HG02571 (cell line): ENCODE measurements around the gene WWOX.

ENCODE experiments used
- ATAC-seq: cut with Tn5 transposase; IDR thresholded peaks from one replicate; pipeline ENCODE4 v1.9.1; 2021; ENCODE audit warnings: mild to moderate bottlenecking, moderate library complexity; ENCODE audit not compliant: unreplicated experiment

The WWOX gene

GRCh38 chr16:79131321-79132075, 1032.0 kb downstream of the WWOX start:
- ATAC-seq: no peak

GRCh38 chr16:79132701-79133100, 1033.2 kb downstream of the WWOX start:
- ATAC-seq: no peak

GRCh38 chr16:79134300-79134699, 1034.8 kb downstream of the WWOX start:
- no peak for ATAC-seq

GRCh38 chr16:79136955-79137354, 1037.5 kb downstream of the WWOX start:
- ATAC-seq: no peak

DNA sequence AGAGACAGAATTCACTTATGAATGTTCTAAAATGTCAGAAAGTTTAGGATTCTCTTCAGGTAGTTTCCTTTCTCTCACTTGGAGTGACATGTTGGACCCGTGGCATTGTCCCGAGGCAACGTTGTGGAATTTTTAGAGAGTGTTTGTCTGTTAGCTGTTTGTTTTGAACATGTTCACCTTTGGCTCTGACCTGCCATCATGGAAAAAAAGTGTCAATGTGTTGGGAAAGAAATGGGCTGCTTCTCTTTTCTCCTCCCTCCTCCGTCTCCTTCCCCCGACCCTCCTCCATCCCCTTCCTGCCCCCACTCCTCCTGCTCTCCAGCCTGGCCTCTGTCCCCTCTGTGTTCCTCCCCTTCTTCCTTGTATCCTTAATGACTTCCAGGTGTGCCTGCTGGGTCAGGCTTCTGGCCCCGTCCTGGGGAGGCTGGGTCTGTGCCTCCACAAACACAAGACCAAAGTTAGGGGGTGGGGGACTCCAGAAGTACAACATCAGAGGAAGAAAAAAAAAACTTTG, 1038.0 kb downstream of the WWOX start:
- ATAC-seq: no peak

- no peak for ATAC-seq
Measured at GRCh38 chr16:79139799-79140198, 1040.3 kb downstream of the WWOX start.

DNA sequence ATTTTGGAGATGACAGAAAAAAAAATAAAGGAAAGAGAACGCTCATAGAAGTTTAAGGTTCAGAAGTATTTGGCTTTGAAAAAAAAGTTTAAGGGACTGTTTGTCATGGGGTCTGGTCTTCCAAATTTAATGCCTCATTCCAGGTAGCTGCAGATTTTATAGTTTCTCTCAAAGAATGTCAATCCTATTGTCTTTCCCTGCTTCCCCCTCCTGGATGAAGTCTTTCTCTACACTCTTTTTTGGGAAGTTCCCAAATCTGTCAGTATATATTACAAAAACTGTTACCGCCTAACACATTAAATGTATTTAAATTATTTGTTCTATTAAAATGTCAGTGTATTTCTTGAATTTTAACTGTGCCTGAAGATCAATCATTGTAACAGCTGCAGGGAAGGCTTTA, 1043.6 kb downstream of the WWOX start:
- no peak for ATAC-seq

DNA sequence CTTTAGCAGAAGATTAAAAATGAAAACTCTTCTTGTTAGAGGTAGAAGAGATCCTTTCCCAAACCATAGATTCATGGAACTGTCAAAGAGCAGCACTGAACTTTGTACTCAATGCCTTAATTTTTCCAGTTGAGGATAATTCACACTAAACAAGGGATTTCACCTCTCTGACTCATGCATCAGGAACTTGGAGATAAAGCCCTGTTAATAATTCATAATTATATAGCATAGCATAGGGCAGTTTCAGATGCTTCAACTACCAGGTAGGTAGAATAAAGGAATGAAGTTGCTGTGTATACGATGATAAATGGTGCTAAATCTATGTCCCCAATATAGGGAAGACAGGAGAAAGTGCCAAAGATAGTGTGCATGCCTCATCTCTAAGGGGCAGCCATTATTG, 1050.7 kb downstream of the WWOX start:
- ATAC-seq: no peak

DNA sequence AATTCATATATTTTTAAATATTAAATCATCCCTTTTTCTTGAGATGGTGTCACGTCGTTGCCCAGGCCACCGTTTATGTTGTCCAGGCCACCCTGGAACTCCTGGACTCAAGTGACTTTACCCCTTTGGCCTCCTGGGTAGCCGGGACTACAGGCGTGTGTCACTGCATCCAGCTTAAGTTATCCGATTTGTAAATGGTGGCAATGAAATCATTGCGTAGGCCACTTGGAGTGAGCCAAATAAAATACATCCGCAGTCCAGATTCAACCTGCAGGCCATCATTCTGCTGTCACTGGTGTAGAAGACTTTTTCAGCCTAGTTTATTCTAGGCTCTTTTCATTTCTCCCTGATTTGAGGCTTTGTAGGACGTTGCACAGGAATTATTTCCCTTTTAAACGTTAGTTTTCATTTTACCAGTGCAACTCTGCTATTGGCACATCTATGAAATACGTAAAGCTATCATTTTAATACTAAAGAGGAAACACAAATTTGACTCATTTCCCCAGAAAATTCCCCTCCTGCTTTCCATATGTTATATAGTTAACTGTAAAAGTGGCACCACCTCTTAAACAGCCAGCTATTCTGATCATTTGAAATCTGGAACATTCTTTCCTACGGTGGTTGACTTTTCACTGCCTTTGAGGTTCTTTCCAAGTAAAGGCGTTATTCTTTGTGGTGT, 1051.3 kb downstream of the WWOX start:
- no peak for ATAC-seq

GRCh38 chr16:79154086-79154485, 1054.6 kb downstream of the WWOX start:
- ATAC-seq: no peak

DNA sequence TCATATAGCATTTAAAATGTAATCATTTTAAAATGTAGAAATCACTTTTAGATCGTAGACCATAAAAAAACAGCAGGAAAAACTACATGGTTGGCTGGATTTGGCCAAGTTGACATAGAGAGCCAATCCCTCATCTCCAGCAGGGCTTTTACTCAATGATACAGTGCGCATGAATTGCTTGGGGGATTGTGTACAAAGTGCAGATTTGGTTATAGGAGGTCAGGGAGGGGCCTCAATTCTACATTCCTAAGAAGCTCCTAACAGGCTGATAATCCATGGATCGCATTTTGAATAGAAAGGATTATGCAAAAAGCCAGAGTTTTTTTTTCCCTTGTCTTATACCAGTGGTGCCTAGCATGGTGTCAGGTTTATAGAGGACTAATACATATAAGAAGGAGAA, 1056.0 kb downstream of the WWOX start:
- no peak for ATAC-seq

DNA sequence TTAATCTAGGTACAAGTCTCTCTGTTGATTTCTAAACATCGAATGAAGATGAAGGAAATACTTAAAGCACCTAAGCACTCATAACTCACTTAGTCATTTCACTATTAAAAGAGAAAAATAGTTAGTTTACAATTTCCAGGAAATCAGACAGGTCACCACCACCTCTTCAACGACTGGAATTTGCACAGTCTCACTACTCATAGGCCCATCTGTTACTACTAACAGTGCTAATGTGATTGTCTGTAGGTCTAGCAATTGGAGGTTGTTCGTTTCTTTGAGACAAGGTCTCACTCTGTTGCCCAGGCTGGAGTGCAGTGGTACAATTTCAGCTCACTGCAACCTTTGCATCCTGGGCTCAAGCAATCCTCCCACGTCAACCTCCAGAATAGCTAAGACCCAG, 1056.5 kb downstream of the WWOX start:
- no peak for ATAC-seq

DNA sequence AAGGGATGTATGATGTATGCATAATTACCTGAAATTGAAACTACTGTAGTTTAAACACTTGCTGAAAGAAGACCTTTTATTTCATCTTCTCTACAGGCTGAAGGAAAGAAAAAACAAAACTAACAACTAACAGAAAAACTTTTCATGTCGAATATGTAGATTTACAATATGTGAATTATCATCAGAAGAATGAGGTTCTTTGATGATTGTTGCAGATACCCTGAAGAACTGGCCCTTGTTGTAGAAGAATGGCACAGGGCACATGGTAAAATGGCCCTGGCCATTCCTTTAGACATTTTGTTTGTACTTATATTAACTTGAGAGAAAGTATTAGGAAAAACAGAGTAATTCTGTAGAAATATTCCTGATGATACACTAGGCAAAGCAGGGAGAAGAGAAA, 1057.3 kb downstream of the WWOX start:
- ATAC-seq: no peak

GRCh38 chr16:79158337-79158736, 1058.9 kb downstream of the WWOX start:
- ATAC-seq: no peak

DNA sequence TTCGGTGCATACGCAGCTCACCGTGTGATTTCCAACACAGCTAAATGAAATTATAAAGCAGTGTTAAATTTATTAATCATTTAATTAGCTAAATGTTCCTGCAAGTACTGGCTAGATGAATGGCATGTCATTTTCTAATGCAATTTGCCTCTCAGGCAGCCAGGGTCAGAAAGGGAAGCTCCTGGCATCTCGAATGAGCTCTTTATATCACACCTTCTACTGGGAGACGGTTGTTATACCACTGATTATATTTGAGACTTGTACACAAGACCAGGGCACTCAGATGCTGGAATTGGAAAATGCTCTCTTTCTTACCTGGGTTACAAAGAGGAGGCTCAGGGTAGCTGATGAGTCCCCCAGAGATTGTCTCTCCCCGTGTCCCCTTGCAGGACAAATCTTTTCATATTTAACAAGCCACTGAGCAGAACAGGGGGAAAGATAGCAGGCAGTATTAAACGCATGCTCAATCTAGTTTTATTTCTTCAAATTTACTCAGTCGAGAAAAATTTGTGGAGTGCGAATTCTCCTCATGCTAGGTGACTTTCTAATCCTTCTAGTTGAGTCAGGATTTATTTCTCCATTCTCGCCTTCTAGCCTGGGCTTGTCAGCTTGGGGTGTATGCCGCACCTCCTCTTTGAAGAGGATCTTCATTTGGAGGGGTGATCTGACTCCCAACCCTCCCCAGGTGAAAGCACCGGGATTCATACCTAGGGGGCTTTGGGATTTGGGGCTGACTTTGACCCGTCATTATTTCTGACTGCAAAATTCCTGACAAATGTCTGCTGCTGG, 1060.0 kb downstream of the WWOX start:
- ATAC-seq: no peak

GRCh38 chr16:79162977-79163376, 1063.5 kb downstream of the WWOX start:
- no peak for ATAC-seq

DNA sequence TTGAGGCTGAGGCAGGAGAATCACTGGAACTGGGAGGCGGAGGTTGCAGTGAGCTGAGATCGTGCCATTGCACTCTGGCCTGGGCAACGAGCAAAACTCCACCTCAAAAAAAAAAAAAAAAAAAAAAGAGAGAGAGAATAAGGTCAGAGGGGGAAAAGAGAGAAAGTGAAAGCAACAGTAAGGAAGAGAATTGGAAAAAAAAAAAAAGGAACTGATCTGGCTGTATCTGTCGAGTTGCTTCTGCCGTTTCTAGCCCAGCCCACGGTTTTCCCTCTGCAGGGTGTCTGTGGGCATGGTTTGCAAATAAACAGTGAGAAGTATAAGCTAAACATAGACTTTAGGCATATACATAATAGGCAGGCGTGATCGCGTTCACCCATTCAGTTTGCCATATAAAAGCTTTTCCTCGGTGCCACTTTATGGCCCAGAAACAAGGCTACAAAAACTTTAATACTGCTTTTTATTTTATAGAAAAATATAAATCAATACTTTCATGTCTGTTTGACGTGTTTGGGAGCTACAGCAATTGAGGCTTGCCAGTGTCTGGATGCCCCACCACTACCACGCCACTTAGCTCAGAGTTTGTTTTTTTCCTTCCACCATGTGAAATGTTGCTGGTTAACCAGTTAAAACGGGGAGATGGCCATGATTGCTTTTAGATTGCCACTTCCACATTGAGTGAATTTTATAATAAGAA, 1064.4 kb downstream of the WWOX start:
- ATAC-seq: no peak

GRCh38 chr16:79164388-79164995, 1065.0 kb downstream of the WWOX start:
- ATAC-seq: no peak

DNA sequence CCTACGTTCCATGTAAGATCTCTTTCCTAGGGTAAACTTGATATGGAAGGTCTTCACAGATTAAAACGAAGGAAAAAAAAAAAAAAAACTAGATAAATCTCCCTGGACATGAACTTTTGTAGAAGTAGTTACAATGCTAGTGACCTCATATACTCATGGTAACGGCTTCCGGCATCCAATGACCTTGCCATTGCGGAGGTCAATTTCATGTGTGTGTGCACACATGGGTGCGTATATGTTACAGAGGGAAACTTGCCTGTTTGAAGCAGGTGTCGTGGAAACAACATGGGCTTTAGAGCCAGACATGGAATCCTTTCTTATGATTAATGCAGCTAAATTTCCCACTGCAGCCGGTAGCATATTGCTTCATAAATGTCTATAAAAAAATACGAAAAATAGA, 1065.6 kb downstream of the WWOX start:
- ATAC-seq: no peak

DNA sequence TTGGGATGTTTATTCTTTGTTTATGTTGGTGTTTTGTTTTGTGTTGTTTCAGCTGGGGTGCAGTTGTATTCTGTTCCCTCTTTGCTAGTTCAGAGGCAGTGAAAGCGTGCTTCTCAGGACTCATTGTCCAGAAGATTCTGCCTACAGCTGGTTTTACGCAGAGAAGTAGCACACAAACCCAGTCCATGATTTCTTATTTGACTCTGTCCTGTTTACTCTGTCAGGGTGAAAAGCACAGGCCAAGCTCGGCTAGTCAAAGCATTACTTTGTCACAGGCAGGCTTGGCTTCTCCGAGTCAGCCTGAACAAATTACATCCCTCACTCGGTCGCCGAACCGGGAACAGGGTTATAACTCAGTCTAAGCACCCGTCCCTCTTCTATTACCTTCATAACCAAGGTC, 1066.1 kb downstream of the WWOX start:
- ATAC-seq: no peak

DNA sequence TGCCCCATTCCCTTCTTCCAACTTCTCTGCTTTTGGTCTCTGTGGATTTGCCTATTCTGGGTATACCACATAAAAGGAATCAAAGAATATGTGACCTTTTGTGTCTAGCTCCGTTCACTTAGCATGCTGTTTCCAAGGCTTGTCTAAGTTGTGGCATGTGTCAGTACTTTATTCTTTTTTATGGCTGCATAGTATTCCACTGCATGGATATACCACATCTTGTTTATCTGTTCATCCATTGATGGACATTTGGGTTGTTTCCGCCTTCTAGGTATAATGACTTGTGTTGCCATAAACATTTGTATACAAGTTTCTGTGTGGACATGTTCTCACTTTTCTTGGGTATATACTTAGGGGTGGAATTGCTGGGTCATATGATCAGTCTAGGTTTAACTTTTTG, 1068.4 kb downstream of the WWOX start:
- ATAC-seq: no peak
